Keratinocyte (primary cell): ENCODE data around the gene LRRIQ4.

Source experiments
- CTCF ChIP-seq, 3 experiments: IDR thresholded peaks in 1 of 3; conservative IDR thresholded peaks in 1 of 3; optimal IDR thresholded peaks in 1 of 3; 2 replicates in 2 of 3; 3 replicates in 1 of 3; pipeline versions ENCODE3 to v1.5.1; 2011; ENCODE audit warnings: low read length in 3 of 3, mild to moderate bottlenecking in 3 of 3, moderate library complexity in 2 of 3, control low read depth in 1 of 3, inconsistent platforms in 1 of 3; ENCODE audit not compliant: insufficient read depth in 2 of 3; ENCODE audit errors: extremely low read depth in 1 of 3
- EZH2 ChIP-seq: IDR thresholded peaks from one replicate; pipeline ENCODE4 v1.6.1; 2012; ENCODE audit warnings: inconsistent platforms, mild to moderate bottlenecking, low read length, moderate library complexity

GRCh38 chr3:169850618-169851017 is 37.9 kb downstream of the LRRIQ4 start:
- TF ChIP-seq CTCF (optimal IDR thresholded peaks at IDR 0.05 in 1 of 3, IDR thresholded peaks at IDR 0.05 in 1 of 3, conservative IDR thresholded peaks at IDR 0.05 in 1 of 3; ENCODE audit: extremely low read depth in 1 of 3, insufficient read depth in 2 of 3, low read length in 3 of 3) (no peak), EZH2 (no peak)
